Measurements from ENCODE around the gene ANO10. TPM values are rescaled to one million over a fixed set of nuclear protein-coding genes. Genes with fewer than 3 reads are reported as not detected.
"Not testable (repeated sequence)": the region's sequence is repeated elsewhere in the genome, so short reads cannot be mapped to it uniquely, and the experiment has no call there.

The ANO10 gene
- total RNA-seq, 1 experiment from 2014 or later = 26.8 TPM

DNA sequence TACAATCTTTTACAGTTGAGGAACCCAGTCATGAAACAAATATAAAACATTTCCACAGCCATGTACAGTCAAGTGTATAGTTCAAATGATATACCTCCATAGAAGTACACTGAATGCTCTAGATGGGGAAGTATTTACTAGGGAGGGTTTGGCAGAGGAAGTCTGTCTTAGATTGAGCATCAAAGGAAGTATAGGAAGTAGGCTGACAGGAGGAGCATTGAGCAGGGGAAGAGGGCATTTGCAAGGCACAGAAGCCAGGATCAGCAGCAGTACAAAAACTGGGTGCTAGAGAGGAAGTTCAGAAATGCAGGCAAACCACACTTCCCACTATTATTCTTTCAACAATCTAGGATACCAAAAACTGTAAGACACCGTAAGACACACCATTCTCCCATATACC lies 122.6 kb downstream of the ANO10 start:
- no TSS peak for BruUV-seq (replicated peaks)
- Mint-ChIP-seq H3K27ac (ENCODE audit: unreplicated experiment) (no peak overlapping the region), H3K36me3 (ENCODE audit: insufficient read depth, unreplicated experiment) (no peaks in the 10 kb centered on the region), H3K4me3 (ENCODE audit: low read depth, unreplicated experiment) (no peak overlapping the region), H3K9me3 (ENCODE audit: low read depth, unreplicated experiment) (no peaks in the 10 kb centered on the region), H3K27me3 (ENCODE audit: unreplicated experiment) (no peaks in the 10 kb centered on the region), H3K4me1 (ENCODE audit: low read depth, unreplicated experiment) (peaks cover 8% of the 10 kb centered on the region)
- CTCF ChIA-PET = no interaction called here
- TF ChIP-seq, protein P1, sequence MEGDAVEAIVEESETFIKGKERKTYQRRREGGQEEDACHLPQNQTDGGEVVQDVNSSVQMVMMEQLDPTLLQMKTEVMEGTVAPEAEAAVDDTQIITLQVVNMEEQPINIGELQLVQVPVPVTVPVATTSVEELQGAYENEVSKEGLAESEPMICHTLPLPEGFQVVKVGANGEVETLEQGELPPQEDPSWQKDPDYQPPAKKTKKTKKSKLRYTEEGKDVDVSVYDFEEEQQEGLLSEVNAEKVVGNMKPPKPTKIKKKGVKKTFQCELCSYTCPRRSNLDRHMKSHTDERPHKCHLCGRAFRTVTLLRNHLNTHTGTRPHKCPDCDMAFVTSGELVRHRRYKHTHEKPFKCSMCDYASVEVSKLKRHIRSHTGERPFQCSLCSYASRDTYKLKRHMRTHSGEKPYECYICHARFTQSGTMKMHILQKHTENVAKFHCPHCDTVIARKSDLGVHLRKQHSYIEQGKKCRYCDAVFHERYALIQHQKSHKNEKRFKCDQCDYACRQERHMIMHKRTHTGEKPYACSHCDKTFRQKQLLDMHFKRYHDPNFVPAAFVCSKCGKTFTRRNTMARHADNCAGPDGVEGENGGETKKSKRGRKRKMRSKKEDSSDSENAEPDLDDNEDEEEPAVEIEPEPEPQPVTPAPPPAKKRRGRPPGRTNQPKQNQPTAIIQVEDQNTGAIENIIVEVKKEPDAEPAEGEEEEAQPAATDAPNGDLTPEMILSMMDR (IDR thresholded peaks at IDR 0.05; ENCODE audit: unreplicated experiment) = no peak
- no peak for DNase-seq
- intact Hi-C loops (cut with micrococcal nuclease; ENCODE audit: unreplicated experiment) = no loop called here

DNA sequence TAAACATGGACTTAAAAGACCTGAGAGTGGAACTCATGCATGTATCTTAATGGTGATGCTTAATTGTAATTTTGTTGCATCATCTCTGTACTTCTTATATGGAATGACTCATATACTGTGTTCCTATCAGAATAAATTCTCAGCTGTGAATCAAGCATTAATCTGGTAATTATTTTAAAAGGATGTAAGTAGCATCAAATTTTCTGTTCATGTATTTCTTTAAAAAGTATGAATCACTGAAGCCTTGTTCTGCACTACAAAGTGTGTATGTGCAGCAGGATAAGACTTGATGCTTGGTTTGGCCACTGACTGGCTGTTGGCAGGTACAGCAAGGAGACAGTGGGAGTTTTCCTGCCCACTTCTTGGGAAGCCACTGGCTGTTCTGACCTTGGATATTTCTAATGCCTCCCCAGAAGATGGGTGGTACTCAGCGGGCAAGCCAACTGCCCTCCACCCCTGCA lies 123.9 kb downstream of the ANO10 start:
- Mint-ChIP-seq H3K36me3 (ENCODE audit: insufficient read depth, unreplicated experiment) (no peaks in the 10 kb centered on the region), H3K4me1 (ENCODE audit: low read depth, unreplicated experiment) (peaks cover 8% of the 10 kb centered on the region), H3K4me3 (ENCODE audit: low read depth, unreplicated experiment) (no peak overlapping the region), H3K9me3 (ENCODE audit: low read depth, unreplicated experiment) (no peaks in the 10 kb centered on the region), H3K27ac (ENCODE audit: unreplicated experiment) (no peak overlapping the region), H3K27me3 (ENCODE audit: unreplicated experiment) (no peaks in the 10 kb centered on the region)
- intact Hi-C loops (cut with micrococcal nuclease; ENCODE audit: unreplicated experiment) = no loop called here
- TF ChIP-seq, protein P1 (IDR thresholded peaks at IDR 0.05; ENCODE audit: unreplicated experiment) = no peak
- BruUV-seq (replicated peaks) = no TSS peak
- CTCF ChIA-PET = no interaction called here
- no peak for DNase-seq

DNA sequence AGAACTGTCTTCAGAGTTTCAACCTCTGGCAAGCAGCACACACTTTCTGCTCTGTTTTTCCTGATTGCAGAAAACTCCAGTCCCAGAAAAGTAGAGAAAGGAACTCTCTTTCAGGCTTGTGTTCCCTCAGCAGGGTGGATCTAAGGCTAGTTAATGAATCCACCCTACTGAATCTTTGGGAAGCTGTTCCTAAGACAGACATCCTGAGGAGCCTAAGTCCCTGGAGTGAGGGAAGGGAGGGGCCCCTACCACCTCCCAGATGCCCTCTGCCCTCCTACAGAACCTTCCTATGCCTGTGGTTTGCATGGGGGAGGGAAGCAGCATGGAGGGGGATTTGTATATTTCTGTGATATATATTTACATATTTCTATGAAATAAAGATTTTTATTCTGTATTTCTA lies 124.4 kb downstream of the ANO10 start:
- TF ChIP-seq, protein P1 (IDR thresholded peaks at IDR 0.05; ENCODE audit: unreplicated experiment) = no peak
- Mint-ChIP-seq H3K9me3 (ENCODE audit: low read depth, unreplicated experiment) (no peaks in the 10 kb centered on the region), H3K4me3 (ENCODE audit: low read depth, unreplicated experiment) (no peak overlapping the region), H3K4me1 (ENCODE audit: low read depth, unreplicated experiment) (peaks cover 8% of the 10 kb centered on the region), H3K27me3 (ENCODE audit: unreplicated experiment) (no peaks in the 10 kb centered on the region), H3K27ac (ENCODE audit: unreplicated experiment) (no peak overlapping the region), H3K36me3 (ENCODE audit: insufficient read depth, unreplicated experiment) (no peaks in the 10 kb centered on the region)
- no TSS peak for BruUV-seq (replicated peaks)
- CTCF ChIA-PET = no interaction called here
- intact Hi-C loops (cut with micrococcal nuclease; ENCODE audit: unreplicated experiment) = no loop called here
- DNase-seq = no peak

DNA sequence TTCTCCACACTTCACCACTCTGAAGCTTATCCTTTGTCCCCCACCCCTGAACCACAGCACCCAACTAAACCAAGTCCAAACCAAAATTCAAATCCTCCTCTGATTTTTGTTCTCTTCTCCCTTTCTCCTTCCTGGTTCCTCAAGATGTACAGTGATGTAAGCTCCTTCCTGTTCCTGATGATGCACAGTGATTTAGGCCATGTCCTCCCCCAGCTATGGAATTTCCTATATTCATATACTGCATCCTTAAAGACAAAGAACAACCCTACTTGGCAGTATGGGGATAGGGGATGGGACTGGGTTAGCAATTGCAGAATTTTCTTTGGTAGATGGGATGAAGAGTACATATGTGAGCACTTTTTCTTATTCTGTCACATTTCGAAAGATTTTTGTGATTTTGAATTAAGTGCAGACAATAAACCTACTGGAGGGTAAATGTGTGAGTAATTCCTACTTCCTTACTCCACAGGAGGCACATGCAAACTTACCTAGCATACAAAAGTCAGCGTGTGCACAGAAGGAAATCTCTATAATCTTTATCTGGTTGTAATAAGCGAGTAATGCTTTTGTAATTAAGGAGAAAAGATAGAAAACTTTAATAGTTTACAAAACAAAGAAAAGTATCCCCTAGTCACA lies 125.0 kb downstream of the ANO10 start:
- intact Hi-C loops (cut with micrococcal nuclease; ENCODE audit: unreplicated experiment) = no loop called here
- no peaks in the 10 kb centered on the region for H3K27me3 Mint-ChIP-seq (ENCODE audit: unreplicated experiment)
- BruUV-seq (replicated peaks) = no TSS peak
- H3K27ac Mint-ChIP-seq (ENCODE audit: unreplicated experiment) = no peak overlapping the region
- CTCF ChIA-PET = no interaction called here
- no peak overlapping the region for H3K4me3 Mint-ChIP-seq (ENCODE audit: low read depth, unreplicated experiment)
- H3K36me3 Mint-ChIP-seq (ENCODE audit: insufficient read depth, unreplicated experiment) = no peaks in the 10 kb centered on the region
- DNase-seq = no peak
- no peaks in the 10 kb centered on the region for H3K9me3 Mint-ChIP-seq (ENCODE audit: low read depth, unreplicated experiment)
- TF ChIP-seq, protein P1 (IDR thresholded peaks at IDR 0.05; ENCODE audit: unreplicated experiment) = no peak
- H3K4me1 Mint-ChIP-seq (ENCODE audit: low read depth, unreplicated experiment) = peaks cover 8% of the 10 kb centered on the region

DNA sequence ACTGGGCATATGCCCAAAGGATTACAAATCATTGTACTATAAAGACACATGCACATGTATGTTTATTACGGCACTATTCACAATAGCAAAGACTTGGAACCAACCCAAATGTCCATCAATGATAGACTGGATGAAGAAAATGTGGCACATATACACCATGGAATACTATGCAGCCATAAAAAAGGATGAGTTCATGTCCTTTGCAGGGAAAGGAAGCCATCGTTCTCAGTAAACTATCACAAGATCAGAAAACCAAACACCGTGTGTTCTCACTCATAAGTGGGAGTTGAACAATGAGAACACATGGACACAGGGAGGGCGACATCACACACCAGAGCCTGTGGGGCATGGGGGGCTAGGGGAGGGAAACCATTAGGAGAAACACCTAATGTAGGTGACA lies 128.9 kb downstream of the ANO10 start:
- DNase-seq; H3K36me3 Mint-ChIP-seq (ENCODE audit: insufficient read depth, unreplicated experiment); CTCF ChIA-PET; intact Hi-C loops (cut with micrococcal nuclease; ENCODE audit: unreplicated experiment); H3K27ac Mint-ChIP-seq (ENCODE audit: unreplicated experiment); BruUV-seq (replicated peaks); H3K9me3 Mint-ChIP-seq (ENCODE audit: low read depth, unreplicated experiment); H3K4me3 Mint-ChIP-seq (ENCODE audit: low read depth, unreplicated experiment); H3K27me3 Mint-ChIP-seq (ENCODE audit: unreplicated experiment): not testable (repeated sequence)
- peaks cover 22% of the 10 kb centered on the region for H3K4me1 Mint-ChIP-seq (ENCODE audit: low read depth, unreplicated experiment)

DNA sequence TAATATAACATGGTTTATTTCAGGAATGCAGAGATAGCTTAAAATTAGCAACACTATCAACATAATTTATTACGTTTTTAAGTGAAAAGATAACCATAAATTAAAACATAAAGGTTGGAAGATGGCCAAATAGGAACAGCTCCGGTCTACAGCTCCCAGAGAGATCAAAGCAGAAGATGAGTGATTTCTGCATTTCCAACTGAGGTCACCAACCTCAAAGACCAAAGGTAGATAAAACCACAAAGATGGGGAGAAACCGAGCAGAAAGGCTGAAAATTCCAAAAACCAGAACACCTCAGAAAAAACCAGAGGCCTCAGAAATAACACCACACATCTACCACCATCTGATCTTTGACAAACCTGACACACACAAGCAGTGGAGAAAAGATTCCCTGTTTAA lies 130.0 kb downstream of the ANO10 start:
- H3K36me3 Mint-ChIP-seq (ENCODE audit: insufficient read depth, unreplicated experiment); DNase-seq; H3K27me3 Mint-ChIP-seq (ENCODE audit: unreplicated experiment); BruUV-seq (replicated peaks); intact Hi-C loops (cut with micrococcal nuclease; ENCODE audit: unreplicated experiment); H3K4me3 Mint-ChIP-seq (ENCODE audit: low read depth, unreplicated experiment); H3K9me3 Mint-ChIP-seq (ENCODE audit: low read depth, unreplicated experiment); CTCF ChIA-PET; H3K27ac Mint-ChIP-seq (ENCODE audit: unreplicated experiment): not testable (repeated sequence)
- peaks cover 13% of the 10 kb centered on the region for H3K4me1 Mint-ChIP-seq (ENCODE audit: low read depth, unreplicated experiment)
